ENCODE data around the gene SAT1. TPM values are rescaled to one million over a fixed set of nuclear protein-coding genes. Genes with fewer than 3 reads are reported as not detected.

SAT1 gene
- total RNA-seq, 1 donor from 2014 or later, result 784 TPM

DNA sequence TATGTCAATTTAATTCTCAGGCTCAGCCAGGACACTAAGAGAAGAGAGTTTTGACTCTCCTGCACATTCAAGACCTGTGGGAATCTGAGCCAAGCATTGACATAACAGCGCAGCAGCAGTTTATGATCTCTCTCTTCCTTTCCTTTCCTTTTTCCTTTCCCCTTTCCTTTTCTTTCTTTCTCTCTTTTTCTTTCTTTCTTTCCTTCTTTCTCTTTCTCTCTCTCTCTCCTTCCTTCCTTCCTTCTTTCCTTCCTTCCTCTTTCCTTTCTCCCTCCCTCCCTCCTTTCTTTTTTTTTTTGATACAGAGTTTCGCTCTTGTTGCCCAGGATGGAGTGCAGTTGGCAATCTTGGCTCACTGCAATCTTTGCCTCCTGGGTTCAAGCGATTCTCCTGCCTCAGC lies 21.6 kb downstream of the SAT1 start:
- H3K4me3 ChIP-seq, result no peak overlapping the region
- H3K4me1 ChIP-seq, result no peaks in the 10 kb centered on the region
- intact Hi-C loops (cut with DNase I), result no loop called here
- no peaks in the 10 kb centered on the region for H3K36me3 ChIP-seq
- H3K27ac ChIP-seq, result peak overlapping the region; percentile 72
- DNase-seq, result no peak
- no peaks in the 10 kb centered on the region for H3K9me3 ChIP-seq
- TF ChIP-seq, protein P1, sequence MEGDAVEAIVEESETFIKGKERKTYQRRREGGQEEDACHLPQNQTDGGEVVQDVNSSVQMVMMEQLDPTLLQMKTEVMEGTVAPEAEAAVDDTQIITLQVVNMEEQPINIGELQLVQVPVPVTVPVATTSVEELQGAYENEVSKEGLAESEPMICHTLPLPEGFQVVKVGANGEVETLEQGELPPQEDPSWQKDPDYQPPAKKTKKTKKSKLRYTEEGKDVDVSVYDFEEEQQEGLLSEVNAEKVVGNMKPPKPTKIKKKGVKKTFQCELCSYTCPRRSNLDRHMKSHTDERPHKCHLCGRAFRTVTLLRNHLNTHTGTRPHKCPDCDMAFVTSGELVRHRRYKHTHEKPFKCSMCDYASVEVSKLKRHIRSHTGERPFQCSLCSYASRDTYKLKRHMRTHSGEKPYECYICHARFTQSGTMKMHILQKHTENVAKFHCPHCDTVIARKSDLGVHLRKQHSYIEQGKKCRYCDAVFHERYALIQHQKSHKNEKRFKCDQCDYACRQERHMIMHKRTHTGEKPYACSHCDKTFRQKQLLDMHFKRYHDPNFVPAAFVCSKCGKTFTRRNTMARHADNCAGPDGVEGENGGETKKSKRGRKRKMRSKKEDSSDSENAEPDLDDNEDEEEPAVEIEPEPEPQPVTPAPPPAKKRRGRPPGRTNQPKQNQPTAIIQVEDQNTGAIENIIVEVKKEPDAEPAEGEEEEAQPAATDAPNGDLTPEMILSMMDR (IDR thresholded peaks at IDR 0.05), result no peak
- no peak for ATAC-seq
- no peaks in the 10 kb centered on the region for H3K27me3 ChIP-seq

DNA sequence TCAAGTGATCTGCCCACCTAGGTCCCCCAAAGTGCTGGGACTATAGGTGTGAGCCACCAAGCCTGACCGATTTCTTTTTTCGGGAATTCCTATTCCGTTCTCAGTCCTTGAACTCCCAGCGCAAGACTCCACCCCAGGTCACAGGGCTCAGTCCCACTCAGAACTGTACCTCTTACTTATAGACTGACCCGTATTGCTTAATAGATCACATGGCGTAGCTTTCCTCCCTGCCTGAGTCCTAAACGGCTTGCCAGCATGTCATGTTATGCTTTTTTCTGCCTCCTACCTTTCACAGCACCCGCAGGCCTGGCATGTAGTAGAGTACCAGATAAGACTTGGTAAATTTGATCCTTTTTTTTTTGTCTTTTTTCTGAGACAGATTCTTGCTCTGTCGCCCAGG lies 22.4 kb downstream of the SAT1 start:
- DNase-seq, result no peak
- H3K4me1 ChIP-seq, result no peaks in the 10 kb centered on the region
- H3K27me3 ChIP-seq, result no peaks in the 10 kb centered on the region
- H3K4me3 ChIP-seq, result no peak overlapping the region
- no peaks in the 10 kb centered on the region for H3K36me3 ChIP-seq
- TF ChIP-seq, protein P1 (IDR thresholded peaks at IDR 0.05), result no peak
- H3K9me3 ChIP-seq, result no peaks in the 10 kb centered on the region
- peak overlapping the region; percentile 72 for H3K27ac ChIP-seq
- ATAC-seq, result peak; percentile 72
- intact Hi-C loops (cut with DNase I), result no loop called here

DNA sequence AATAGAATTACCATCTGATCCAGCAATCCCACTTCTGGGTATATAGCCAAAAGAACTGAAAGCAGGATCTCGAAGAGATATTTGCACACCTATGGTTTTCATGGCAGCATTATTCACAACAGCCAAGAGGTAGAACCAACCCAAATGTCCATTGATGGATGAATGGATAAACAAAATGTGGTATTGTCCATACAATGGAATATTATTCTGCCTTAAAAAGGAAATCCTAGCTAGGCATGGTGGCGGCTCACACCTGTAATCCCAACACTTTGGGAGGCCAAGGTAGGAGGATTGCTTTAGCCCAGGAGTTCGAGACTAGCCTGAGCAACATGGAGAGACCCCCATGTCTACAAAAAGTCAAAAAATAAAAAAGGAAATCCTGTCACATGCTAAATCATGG lies 27.3 kb downstream of the SAT1 start:
- H3K36me3 ChIP-seq, result no peaks in the 10 kb centered on the region
- no peaks in the 10 kb centered on the region for H3K9me3 ChIP-seq
- no peak for DNase-seq
- intact Hi-C loops (cut with DNase I), result no loop called here
- no peaks in the 10 kb centered on the region for H3K4me1 ChIP-seq
- H3K27me3 ChIP-seq, result no peaks in the 10 kb centered on the region
- TF ChIP-seq, protein P1 (IDR thresholded peaks at IDR 0.05), result no peak
- H3K27ac ChIP-seq, result no peak overlapping the region
- no peak for ATAC-seq
- H3K4me3 ChIP-seq, result no peak overlapping the region

DNA sequence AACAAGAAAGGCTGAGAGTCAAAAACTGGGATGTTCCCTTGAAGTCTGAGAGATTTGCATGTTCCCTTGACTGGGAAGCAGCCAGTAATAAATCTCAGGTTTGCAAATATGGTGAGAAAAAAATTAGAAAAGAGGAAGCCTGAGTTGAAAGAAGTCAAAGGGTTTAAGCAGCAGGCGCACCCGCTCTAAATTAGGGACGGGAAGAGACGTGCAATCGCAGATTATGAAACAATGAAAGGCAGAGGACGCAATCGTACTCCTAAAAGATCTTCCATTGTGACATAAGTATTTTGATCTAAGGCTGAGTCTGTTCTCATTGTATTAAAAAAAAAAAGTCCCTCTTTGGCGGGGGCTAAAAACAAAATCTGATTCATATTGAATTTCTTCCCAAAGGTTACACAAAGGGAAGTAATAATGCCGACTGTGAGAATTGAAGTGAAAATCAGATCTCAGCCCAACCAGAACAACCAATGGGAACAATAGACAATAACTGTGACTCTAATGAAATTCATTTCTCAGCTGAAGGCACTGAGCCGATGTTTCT lies 28.2 kb downstream of the SAT1 start:
- Histone ChIP-seq H3K4me3 (no peak overlapping the region), H3K36me3 (no peaks in the 10 kb centered on the region), H3K4me1 (no peaks in the 10 kb centered on the region), H3K27ac (peak overlapping the region; percentile 24), H3K9me3 (no peaks in the 10 kb centered on the region), H3K27me3 (no peaks in the 10 kb centered on the region)
- TF ChIP-seq, protein P1 (IDR thresholded peaks at IDR 0.05), result no peak
- ATAC-seq (peak; percentile 60), DNase-seq (no peak)
- intact Hi-C loops (cut with DNase I), result no loop called here

DNA sequence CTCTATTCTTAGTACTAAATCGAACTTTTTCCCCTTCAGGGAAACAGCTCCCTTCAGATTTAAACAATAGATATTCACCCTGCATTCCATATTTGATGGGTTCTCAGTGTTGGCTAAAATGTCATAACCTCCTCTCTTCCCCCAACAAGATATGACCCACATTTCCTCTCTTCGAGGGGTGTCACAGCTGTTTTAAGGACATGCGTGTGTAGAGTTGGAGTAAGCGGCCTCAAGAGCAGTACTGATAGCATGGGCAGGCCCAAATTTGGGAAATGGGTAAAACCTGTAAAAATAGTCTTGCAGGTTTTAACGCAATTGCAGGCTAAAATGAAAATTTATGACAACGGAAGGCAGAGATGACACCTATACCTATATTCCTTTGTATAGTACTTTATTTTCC lies 28.7 kb downstream of the SAT1 start:
- DNase-seq (no peak), ATAC-seq (no peak)
- Histone ChIP-seq H3K36me3 (no peaks in the 10 kb centered on the region), H3K4me1 (no peaks in the 10 kb centered on the region), H3K4me3 (no peak overlapping the region), H3K27ac (peak overlapping the region; percentile 24), H3K27me3 (no peaks in the 10 kb centered on the region), H3K9me3 (no peaks in the 10 kb centered on the region)
- TF ChIP-seq, protein P1 (IDR thresholded peaks at IDR 0.05), result no peak
- intact Hi-C loops (cut with DNase I), result no loop called here

DNA sequence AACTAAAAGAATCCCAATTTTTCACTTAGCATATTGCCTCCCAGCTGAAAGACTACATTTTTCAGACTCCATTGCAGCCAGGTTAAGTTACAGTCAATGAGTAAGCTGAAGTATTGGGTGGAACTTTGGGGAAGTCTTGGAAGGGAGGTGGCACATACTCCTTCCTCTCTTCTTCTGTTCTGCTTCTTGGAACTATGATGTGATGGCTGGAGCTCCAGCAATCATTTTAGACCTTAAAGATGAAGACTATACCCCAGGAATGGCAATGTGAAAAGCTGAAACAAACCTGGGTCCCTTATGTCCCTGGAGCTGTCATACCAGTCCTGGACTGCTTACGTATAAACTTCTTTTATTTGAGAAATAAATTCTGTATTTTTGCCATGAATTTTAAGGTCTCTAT lies 30.8 kb downstream of the SAT1 start:
- no peaks in the 10 kb centered on the region for H3K27me3 ChIP-seq
- H3K27ac ChIP-seq, result no peak overlapping the region
- H3K4me1 ChIP-seq, result no peaks in the 10 kb centered on the region
- H3K9me3 ChIP-seq, result no peaks in the 10 kb centered on the region
- no peaks in the 10 kb centered on the region for H3K36me3 ChIP-seq
- DNase-seq, result no peak
- intact Hi-C loops (cut with DNase I), result no loop called here
- no peak for ATAC-seq
- H3K4me3 ChIP-seq, result no peak overlapping the region
- TF ChIP-seq, protein P1 (IDR thresholded peaks at IDR 0.05), result no peak
